ENCODE measurements around the gene ZBTB17. TPM values are rescaled to one million over a fixed set of nuclear protein-coding genes. Genes with fewer than 3 reads are reported as not detected.

The ZBTB17 gene
- total RNA-seq, 1 donor from 2014 or later: 33.6 TPM

GRCh38 chr1:15934211-15935055 is 41.5 kb downstream of the ZBTB17 start:
- TF ChIP-seq CTCF (IDR thresholded peaks at IDR 0.05; ENCODE audit: unreplicated experiment): no peak
- no peak for DNase-seq (ENCODE audit: low spot score)
- Mint-ChIP-seq H3K27ac (ENCODE audit: unreplicated experiment) (peak overlapping the region; percentile 52), H3K27me3 (ENCODE audit: unreplicated experiment) (peaks cover 17% of the 10 kb centered on the region), H3K4me3 (ENCODE audit: unreplicated experiment) (peak overlapping the region; percentile 71), H3K9me3 (ENCODE audit: unreplicated experiment) (no peaks in the 10 kb centered on the region), H3K4me1 (ENCODE audit: unreplicated experiment) (peaks cover 15% of the 10 kb centered on the region), H3K36me3 (ENCODE audit: low read depth, unreplicated experiment) (peaks cover 70% of the 10 kb centered on the region)

- Mint-ChIP-seq H3K27ac (ENCODE audit: unreplicated experiment) (no peak overlapping the region), H3K9me3 (ENCODE audit: unreplicated experiment) (no peaks in the 10 kb centered on the region), H3K4me3 (ENCODE audit: unreplicated experiment) (peak overlapping the region; percentile 39), H3K36me3 (ENCODE audit: low read depth, unreplicated experiment) (peaks cover 73% of the 10 kb centered on the region), H3K4me1 (ENCODE audit: unreplicated experiment) (peaks cover 10% of the 10 kb centered on the region), H3K27me3 (ENCODE audit: unreplicated experiment) (peaks cover 17% of the 10 kb centered on the region)
- DNase-seq (ENCODE audit: low spot score): no peak
- no peak for TF ChIP-seq CTCF (IDR thresholded peaks at IDR 0.05; ENCODE audit: unreplicated experiment)
Measured at GRCh38 chr1:15933684-15934083, 42.2 kb downstream of the ZBTB17 start.

- no peaks in the 10 kb centered on the region for H3K9me3 Mint-ChIP-seq (ENCODE audit: unreplicated experiment)
- H3K27me3 Mint-ChIP-seq (ENCODE audit: unreplicated experiment): peaks cover 12% of the 10 kb centered on the region
- TF ChIP-seq CTCF (IDR thresholded peaks at IDR 0.05; ENCODE audit: unreplicated experiment): no peak
- DNase-seq (ENCODE audit: low spot score): no peak
- no peak overlapping the region for H3K27ac Mint-ChIP-seq (ENCODE audit: unreplicated experiment)
- peak overlapping the region; percentile 79 for H3K4me3 Mint-ChIP-seq (ENCODE audit: unreplicated experiment)
- peaks cover 8% of the 10 kb centered on the region for H3K4me1 Mint-ChIP-seq (ENCODE audit: unreplicated experiment)
- peaks cover 80% of the 10 kb centered on the region for H3K36me3 Mint-ChIP-seq (ENCODE audit: low read depth, unreplicated experiment)
Measured at GRCh38 chr1:15932612-15933011, 43.3 kb downstream of the ZBTB17 start.

GRCh38 chr1:15931884-15932283 is 44.0 kb downstream of the ZBTB17 start:
- Mint-ChIP-seq H3K9me3 (ENCODE audit: unreplicated experiment) (no peaks in the 10 kb centered on the region), H3K4me1 (ENCODE audit: unreplicated experiment) (peaks cover 4% of the 10 kb centered on the region), H3K27me3 (ENCODE audit: unreplicated experiment) (peaks cover 9% of the 10 kb centered on the region), H3K27ac (ENCODE audit: unreplicated experiment) (no peak overlapping the region), H3K4me3 (ENCODE audit: unreplicated experiment) (peak overlapping the region; percentile 17), H3K36me3 (ENCODE audit: low read depth, unreplicated experiment) (peaks cover 75% of the 10 kb centered on the region)
- no peak for TF ChIP-seq CTCF (IDR thresholded peaks at IDR 0.05; ENCODE audit: unreplicated experiment)
- DNase-seq (ENCODE audit: low spot score): no peak

GRCh38 chr1:15931401-15931800 is 44.5 kb downstream of the ZBTB17 start:
- no peak for TF ChIP-seq CTCF (IDR thresholded peaks at IDR 0.05; ENCODE audit: unreplicated experiment)
- H3K36me3 Mint-ChIP-seq (ENCODE audit: low read depth, unreplicated experiment): peaks cover 72% of the 10 kb centered on the region
- peaks cover 9% of the 10 kb centered on the region for H3K27me3 Mint-ChIP-seq (ENCODE audit: unreplicated experiment)
- no peak for DNase-seq (ENCODE audit: low spot score)
- no peaks in the 10 kb centered on the region for H3K9me3 Mint-ChIP-seq (ENCODE audit: unreplicated experiment)
- H3K4me3 Mint-ChIP-seq (ENCODE audit: unreplicated experiment): no peak overlapping the region
- no peak overlapping the region for H3K27ac Mint-ChIP-seq (ENCODE audit: unreplicated experiment)
- peaks cover 4% of the 10 kb centered on the region for H3K4me1 Mint-ChIP-seq (ENCODE audit: unreplicated experiment)
